Left renal pelvis (tissue), 4 donors: Measurements from ENCODE around the gene TPCN1. TPM values are rescaled to one million over a fixed set of nuclear protein-coding genes. Genes with fewer than 3 reads are reported as not detected.

Source experiments
- DNase-seq, 4 donors: peaks; one replicate each; pipeline ENCODE4 v3.0.0-alpha.2; 2013; ENCODE audit warnings: low read depth in 4 of 4, low spot score in 3 of 4
- polyA plus RNA-seq, 4 donors: library from polyadenylated mRNA; unstranded; fragments of 120-200 nt; gene quantifications; one replicate each; pipeline ENCODE4 v1.2.1, GENCODE V29; 2013; ENCODE audit not compliant: insufficient read length in 4 of 4

Gene TPCN1
- polyA plus RNA-seq, 4 donors: 20.4 to 46.8 (median 30.1) TPM

- no peak for DNase-seq
Observed at GRCh38 chr12:113329022-113329790, 107.9 kb downstream of the TPCN1 start.

GRCh38 chr12:113329791-113330417 lies 108.6 kb downstream of the TPCN1 start:
- DNase-seq: no peak

DNA sequence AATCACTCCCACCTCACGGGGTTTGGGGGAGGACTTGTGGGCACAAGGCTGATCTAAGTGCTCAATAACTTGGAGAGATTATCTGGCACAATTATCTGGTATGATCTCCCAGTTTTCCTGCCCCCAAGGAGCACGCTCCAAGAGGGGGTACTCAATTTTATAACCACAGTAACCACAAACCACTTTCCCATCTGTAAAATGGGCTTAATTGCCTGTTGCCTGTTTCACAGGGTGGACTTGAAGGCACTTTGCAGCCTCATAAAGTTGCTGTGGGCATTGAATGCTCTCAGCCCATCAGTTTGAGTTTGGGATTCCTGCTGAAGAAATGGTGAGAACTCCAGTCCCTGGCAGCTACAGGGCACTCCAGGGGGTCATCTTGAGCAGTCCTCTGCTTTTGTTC lies 109.2 kb downstream of the TPCN1 start:
- DNase-seq: no peak

DNA sequence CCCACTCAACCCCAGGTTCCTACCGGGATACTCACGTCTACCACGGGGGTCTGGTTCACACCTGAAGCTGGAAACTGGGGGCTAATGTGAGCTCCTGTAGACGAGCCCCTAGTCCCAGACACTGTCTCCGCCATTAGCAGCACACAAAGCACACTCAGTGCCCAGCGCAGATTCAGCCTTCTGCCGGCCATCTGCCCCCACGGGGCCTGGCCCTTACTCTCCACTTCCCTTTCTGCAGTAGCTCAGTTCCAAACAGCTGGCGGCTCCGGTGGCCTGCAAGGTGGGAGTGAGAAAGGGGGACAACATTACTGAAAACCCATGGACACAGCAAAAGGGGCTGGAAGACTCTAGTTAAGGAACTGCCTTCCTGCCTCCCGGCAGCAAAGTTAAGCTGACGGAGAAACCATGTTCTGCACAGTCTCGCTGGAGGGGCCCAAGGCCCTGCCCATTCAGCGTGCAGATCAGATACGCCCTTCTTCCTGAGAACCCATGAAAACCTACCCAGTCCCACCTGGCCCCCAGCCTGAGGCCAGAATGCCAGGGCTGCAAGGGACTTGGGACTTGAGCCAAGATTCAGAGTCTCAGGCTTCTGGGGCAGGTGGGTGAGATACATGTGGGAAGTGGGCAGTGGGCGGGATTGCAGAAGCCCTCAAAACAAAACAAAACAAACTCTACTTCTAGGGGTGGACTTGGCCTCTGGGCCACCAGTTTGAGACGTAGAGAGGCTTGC lies 111.6 kb downstream of the TPCN1 start:
- no peak for DNase-seq

DNA sequence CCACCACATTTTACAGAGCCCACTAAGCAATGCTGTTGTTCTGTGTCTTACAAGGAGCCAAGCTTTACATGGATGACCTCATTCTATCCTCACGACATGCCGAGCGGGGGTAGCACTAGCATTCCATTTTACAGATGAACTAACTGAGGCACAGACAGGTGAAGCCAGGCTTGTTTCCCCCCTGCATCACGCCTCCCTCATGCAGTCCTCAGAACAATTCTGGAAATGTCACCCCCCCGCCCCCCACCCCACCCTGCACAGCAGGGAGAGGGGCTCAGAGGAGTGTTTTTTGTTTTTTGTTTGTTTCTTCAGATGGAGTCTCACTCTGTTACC lies 112.1 kb downstream of the TPCN1 start:
- no peak for DNase-seq

DNA sequence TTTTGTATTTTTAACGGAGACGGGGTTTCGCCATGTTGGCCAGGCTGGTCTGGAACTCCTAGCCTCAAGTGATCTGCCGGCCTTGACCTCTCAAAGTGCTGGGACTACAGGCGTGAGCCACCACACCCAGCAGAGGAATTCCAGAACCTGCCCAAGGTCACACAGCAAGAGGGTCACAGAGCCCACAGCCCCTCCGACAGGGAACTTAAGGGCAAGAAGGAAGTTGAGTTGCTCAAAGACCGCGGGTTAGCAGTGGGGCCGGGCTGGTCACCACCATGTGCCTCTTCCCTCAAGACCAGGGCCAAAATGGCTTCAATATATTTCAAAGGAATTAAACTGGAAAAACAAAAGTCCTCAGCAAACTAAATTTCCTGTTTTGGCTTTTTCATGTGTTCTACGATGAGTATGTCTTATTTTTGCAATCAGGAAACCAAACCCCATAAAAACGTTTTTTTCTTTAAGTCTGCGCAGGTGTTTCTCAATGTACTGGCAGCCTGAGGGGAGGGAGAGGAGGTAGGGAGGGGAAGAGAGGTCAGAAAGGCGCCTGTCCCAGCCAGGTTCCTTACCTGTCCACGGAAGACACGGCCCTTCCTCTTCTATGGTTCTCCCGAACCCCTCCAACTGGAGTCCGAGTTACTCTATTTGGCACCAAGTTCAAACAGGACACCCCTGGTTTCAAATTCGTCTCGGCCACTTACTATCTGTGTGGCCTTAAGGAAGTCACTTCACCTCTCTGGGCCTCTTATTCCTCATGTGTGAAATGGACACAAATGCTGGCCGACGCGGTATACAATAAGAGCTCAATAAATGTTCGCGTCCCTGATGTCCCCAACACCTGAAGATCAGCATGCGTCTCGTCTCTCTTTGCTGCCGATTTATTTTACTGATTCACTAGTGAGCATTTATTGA lies 112.9 kb downstream of the TPCN1 start:
- DNase-seq: no peak

DNA sequence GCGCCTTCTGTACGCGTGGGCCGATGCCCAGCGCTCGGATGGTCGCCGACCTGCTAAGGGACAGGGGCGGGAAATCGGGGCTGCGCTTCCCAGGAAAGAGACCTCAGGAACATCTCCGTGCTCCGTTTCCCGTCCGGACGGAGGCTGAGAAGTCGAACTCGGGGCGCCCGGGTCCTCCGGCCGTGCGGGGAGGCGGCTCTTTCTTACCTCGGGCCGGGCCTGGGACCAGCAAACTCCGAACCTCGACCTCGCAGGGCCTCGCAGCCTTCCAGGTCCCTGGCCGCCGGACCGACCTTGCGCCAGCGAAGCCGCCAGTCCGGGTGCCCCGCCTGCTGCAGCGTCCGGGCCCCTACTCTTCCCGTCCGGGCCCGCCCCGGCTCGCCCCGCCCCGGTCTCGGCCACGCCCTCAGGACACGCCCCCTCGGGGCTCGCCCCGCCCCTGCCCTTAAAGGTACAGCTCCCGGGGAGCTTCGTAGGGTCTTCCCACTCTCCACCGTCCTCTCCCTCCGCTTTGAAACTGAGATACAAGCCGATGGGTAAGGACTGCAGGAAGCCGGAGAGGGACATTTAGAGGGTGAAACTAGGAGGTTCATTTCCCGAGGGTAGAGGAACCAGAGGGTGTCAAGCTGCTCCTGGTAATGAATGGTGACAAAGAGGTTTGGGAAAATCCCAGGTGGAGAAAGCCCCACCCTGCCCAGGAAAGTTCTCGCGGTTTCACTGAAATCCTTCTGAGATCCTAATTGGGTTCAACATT lies 113.7 kb downstream of the TPCN1 start, which contains the start of gene SLC8B1:
TSS of gene SLC8B1 (minus strand) at position 324 of the 754 bp plus-strand sequence. CDS start 2,231 bp downstream, outside the sequence.
- peak in 3 of 4 donors; percentile 56 to 70 (median 68) for DNase-seq

- DNase-seq: no peak
Observed at GRCh38 chr12:113339540-113339939, 118.3 kb downstream of the TPCN1 start.

DNA sequence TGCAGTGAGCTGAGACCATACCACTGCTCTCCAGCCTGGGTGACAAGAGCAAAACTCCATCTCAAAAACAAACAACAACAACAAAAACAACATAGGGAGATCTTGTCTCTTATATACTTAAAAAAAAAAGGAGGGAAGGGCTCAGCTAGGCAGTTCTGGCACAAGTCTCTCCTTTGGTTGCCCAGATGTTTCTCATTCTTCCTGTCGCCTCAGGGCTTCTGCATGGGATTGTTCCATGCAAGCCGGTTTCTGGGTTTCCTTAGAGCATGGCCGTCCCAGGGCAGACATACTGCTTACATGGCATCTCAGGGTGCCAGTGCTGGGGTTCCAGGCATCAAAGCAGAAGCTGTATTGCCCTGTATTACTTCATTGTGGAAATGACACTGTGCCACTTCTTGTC lies 118.8 kb downstream of the TPCN1 start:
- no peak for DNase-seq

DNA sequence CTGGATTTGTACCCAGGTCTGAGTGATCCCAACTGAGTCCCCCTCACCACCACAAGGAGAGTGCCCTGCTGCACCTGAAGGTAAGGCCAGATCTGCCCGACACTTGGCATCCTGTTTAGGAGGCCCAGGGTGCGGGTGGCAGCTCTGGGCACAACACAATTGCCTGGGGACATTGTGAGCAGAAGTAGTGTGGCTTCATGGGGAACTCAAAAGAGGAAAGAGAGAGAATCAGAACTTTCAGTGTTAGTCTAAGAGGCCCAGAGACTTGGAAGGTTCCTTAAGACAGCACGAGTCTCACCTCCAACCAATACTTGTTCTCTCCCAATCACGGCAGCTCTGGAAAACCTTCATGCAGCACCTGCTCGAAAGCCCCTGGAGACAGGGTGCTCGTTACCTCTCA lies 120.3 kb downstream of the TPCN1 start:
- no peak for DNase-seq

DNA sequence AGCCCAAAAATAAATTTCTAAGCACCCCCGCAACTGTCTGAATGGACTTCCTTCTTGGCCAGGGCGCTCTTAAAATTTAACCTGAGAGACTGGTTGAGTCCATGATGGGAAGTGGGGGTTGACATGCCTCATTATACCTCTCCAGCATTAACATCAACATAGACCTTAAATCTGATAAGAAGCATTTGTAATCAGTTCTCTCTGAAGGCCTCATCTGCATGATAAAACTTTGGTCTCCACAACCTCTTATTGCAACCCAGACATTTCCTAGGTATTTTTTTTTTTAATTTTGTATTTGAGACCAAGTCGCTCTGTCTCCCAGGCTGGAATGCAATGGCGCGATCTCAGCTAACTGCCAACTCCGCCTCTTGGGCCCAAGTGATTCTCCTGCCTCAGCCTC lies 124.1 kb downstream of the TPCN1 start:
- DNase-seq: no peak

GRCh38 chr12:113346353-113346752 lies 125.1 kb downstream of the TPCN1 start:
- no peak for DNase-seq

DNA sequence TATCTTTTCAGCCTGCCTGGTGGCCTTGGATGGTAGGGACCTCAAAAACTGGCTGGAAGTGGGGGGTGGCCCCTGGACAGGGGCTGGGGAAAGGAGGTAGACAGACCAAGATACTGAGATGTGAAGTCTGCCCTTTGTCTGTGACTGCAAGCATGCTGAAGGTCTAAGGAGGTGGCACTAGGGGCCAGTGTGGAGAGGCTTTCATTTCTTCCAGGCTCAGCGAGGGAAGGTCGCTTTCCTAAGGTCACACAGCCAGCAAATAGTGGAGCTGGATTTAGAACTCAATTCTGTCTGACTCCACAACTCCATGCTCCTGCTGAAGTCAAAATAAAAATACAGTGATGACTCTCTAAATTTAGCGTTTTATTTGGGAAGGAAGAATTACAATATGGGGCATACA lies 125.8 kb downstream of the TPCN1 start:
- DNase-seq: no peak

DNA sequence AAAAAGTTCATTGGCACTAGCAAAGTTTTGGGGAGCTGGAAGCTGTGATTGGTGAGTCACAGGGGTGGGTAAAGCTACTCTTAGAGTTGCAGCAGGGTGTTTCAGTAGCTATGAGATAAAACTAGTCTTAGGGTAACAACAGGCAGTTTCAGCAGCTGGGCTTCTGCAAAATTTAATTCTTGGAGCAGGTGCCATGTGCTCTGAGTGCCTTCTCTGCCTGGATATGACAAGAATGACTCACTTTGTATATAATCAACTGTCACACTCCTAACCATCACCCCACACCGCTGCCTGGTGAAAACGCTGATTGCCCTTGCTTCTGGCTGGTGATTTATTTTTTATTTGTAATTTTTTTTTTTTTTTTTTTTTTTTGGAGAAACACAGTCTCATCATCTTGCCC lies 126.6 kb downstream of the TPCN1 start:
- DNase-seq: no peak

Other genes with a start within 250 kb of the TPCN1 start
- 1 to 10 TPM; 5.6 to 8.0 (median 6.8) TPM for gene OAS2, start 242.9 kb upstream of the TPCN1 start, polyA plus RNA-seq
- 10 to 100 TPM in 3 of 4 donors, 1 to 10 TPM in 1; 3.9 to 16.0 (median 11.6) TPM for gene DTX1, start 164.7 kb upstream of the TPCN1 start, polyA plus RNA-seq
- gene RASAL1, start 85.7 kb upstream of the TPCN1 start, polyA plus RNA-seq: 10 to 100 TPM in 1 of 4 donors, 1 to 10 TPM in 2, under 1 TPM in 1; 0.16 to 15.4 (median 7.8) TPM
- 1 to 10 TPM in 1 of 4 donors, under 1 TPM in 3; 0.27 to 3.0 (median 0.75) TPM for gene CFAP73, start 71.7 kb upstream of the TPCN1 start, polyA plus RNA-seq
- gene DDX54, start 36.0 kb upstream of the TPCN1 start, polyA plus RNA-seq: 10 to 100 TPM; 40.3 to 96.0 (median 66.4) TPM
- 10 to 100 TPM; 11.6 to 20.7 (median 14.1) TPM for gene RITA1, start 35.7 kb upstream of the TPCN1 start, polyA plus RNA-seq
- gene SLC8B1, start 113.6 kb downstream of the TPCN1 start, polyA plus RNA-seq: 10 to 100 TPM; 13.2 to 19.4 (median 13.5) TPM
- 10 to 100 TPM; 17.1 to 28.0 (median 23.0) TPM for gene PLBD2, start 137.1 kb downstream of the TPCN1 start, polyA plus RNA-seq
- under 1 TPM in 3 of 4 donors, not detected in 1; 0.14 to 0.32 (median 0.18) TPM for gene SDS, start 182.4 kb downstream of the TPCN1 start, polyA plus RNA-seq
- gene SDSL, start 200.9 kb downstream of the TPCN1 start, polyA plus RNA-seq: 10 to 100 TPM in 3 of 4 donors, 1 to 10 TPM in 1; 5.4 to 13.3 (median 11.7) TPM